Measurements from ENCODE around the gene LPP.

DNA sequence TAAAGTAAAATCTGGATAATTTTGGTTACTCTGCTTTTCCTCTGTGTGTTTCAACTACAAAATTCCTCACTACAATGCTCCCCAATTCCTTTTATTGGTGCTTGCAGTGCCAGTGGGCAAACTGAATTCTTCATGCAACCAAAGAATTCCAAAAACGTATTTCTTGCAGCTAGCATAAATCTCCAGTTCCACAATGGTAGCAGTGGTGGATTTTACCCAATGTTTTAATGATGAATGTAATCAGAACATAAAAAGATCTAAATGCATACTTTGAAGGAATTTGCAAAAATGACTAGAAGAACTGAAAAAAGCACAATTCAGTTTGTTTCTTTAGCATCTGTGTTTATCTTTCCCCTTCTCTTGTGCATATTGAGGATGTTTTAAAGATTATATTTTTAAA is 658.2 kb downstream of the LPP start:
- TF ChIP-seq ZSCAN31 (CRISPR knock-in tag; IDR thresholded peaks at IDR 0.05; ENCODE audit: low read depth) (no peak), SIN3B (IDR thresholded peaks at IDR 0.05; ENCODE audit: low read length) (no peak), JUNB (CRISPR knock-in tag; IDR thresholded peaks at IDR 0.05; ENCODE audit: borderline replicate concordance) (no peak), ZNF121 (CRISPR knock-in tag; IDR thresholded peaks at IDR 0.05) (no peak), NFYB (CRISPR knock-in tag; IDR thresholded peaks at IDR 0.05) (no peak), POLR2A (IDR thresholded peaks at IDR 0.05; ENCODE audit: insufficient read depth in 1 of 2, low read depth in 2 of 2, low read length in 2 of 2) (no peak), ELF3 (CRISPR knock-in tag; IDR thresholded peaks at IDR 0.05) (no peak), HES4 (CRISPR knock-in tag; IDR thresholded peaks at IDR 0.05; ENCODE audit: borderline replicate concordance) (no peak), ZBTB7A (CRISPR knock-in tag; IDR thresholded peaks at IDR 0.05) (no peak)
- TF ChIP-seq, protein P1, sequence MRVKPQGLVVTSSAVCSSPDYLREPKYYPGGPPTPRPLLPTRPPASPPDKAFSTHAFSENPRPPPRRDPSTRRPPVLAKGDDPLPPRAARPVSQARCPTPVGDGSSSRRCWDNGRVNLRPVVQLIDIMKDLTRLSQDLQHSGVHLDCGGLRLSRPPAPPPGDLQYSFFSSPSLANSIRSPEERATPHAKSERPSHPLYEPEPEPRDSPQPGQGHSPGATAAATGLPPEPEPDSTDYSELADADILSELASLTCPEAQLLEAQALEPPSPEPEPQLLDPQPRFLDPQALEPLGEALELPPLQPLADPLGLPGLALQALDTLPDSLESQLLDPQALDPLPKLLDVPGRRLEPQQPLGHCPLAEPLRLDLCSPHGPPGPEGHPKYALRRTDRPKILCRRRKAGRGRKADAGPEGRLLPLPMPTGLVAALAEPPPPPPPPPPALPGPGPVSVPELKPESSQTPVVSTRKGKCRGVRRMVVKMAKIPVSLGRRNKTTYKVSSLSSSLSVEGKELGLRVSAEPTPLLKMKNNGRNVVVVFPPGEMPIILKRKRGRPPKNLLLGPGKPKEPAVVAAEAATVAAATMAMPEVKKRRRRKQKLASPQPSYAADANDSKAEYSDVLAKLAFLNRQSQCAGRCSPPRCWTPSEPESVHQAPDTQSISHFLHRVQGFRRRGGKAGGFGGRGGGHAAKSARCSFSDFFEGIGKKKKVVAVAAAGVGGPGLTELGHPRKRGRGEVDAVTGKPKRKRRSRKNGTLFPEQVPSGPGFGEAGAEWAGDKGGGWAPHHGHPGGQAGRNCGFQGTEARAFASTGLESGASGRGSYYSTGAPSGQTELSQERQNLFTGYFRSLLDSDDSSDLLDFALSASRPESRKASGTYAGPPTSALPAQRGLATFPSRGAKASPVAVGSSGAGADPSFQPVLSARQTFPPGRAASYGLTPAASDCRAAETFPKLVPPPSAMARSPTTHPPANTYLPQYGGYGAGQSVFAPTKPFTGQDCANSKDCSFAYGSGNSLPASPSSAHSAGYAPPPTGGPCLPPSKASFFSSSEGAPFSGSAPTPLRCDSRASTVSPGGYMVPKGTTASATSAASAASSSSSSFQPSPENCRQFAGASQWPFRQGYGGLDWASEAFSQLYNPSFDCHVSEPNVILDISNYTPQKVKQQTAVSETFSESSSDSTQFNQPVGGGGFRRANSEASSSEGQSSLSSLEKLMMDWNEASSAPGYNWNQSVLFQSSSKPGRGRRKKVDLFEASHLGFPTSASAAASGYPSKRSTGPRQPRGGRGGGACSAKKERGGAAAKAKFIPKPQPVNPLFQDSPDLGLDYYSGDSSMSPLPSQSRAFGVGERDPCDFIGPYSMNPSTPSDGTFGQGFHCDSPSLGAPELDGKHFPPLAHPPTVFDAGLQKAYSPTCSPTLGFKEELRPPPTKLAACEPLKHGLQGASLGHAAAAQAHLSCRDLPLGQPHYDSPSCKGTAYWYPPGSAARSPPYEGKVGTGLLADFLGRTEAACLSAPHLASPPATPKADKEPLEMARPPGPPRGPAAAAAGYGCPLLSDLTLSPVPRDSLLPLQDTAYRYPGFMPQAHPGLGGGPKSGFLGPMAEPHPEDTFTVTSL (CRISPR knock-in tag; IDR thresholded peaks at IDR 0.05; ENCODE audit: borderline replicate concordance): no peak
- TF ChIP-seq, protein P2, sequence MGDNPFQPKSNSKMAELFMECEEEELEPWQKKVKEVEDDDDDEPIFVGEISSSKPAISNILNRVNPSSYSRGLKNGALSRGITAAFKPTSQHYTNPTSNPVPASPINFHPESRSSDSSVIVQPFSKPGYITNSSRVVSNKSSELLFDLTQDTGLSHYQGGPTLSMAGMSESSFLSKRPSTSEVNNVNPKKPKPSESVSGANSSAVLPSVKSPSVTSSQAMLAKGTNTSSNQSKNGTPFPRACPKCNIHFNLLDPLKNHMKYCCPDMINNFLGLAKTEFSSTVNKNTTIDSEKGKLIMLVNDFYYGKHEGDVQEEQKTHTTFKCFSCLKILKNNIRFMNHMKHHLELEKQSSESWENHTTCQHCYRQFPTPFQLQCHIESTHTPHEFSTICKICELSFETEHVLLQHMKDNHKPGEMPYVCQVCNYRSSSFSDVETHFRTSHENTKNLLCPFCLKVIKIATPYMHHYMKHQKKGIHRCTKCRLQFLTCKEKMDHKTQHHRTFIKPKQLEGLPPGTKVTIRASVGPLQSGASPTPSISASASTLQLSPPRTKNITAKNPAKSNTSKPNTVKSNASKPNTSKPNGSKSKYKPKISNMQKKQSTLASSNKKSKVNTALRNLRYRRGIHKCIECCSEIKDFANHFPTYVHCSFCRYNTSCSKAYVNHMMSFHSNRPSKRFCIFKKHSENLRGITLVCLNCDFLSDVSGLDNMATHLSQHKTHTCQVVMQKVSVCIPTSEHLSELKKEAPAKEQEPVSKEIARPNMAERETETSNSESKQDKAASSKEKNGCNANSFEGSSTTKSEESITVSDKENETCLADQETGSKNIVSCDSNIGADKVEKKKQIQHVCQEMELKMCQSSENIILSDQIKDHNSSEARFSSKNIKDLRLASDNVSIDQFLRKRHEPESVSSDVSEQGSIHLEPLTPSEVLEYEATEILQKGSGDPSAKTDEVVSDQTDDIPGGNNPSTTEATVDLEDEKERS (CRISPR knock-in tag; IDR thresholded peaks at IDR 0.05): no peak
